GM19397 (cell line): ENCODE data around the gene NTM.

Experiments
- ATAC-seq: cut with Tn5 transposase; IDR thresholded peaks from one replicate; pipeline ENCODE4 v1.9.1; 2021; ENCODE audit warnings: mild to moderate bottlenecking, moderate library complexity; ENCODE audit not compliant: unreplicated experiment

The NTM gene

GRCh38 chr11:131924457-131925201 lies 554.2 kb downstream of the NTM start:
- no peak for ATAC-seq

GRCh38 chr11:131925829-131926228 lies 555.4 kb downstream of the NTM start:
- ATAC-seq: no peak

- no peak for ATAC-seq
These were observed 558.6 kb downstream of the NTM start for GRCh38 chr11:131928992-131929391.

GRCh38 chr11:131932584-131933325 lies 562.3 kb downstream of the NTM start:
- no peak for ATAC-seq

GRCh38 chr11:131934006-131934405 lies 563.6 kb downstream of the NTM start:
- ATAC-seq: no peak

GRCh38 chr11:131938351-131938751 lies 567.9 kb downstream of the NTM start:
- no peak for ATAC-seq

- ATAC-seq: no peak
These were observed 569.7 kb downstream of the NTM start for GRCh38 chr11:131940126-131940525.

GRCh38 chr11:131942878-131943277 lies 572.5 kb downstream of the NTM start:
- no peak for ATAC-seq

GRCh38 chr11:131943295-131943694 lies 572.9 kb downstream of the NTM start:
- ATAC-seq: no peak

GRCh38 chr11:131944736-131945135 lies 574.3 kb downstream of the NTM start:
- no peak for ATAC-seq

GRCh38 chr11:131945706-131946105 lies 575.3 kb downstream of the NTM start:
- no peak for ATAC-seq

- ATAC-seq: no peak
These were observed 577.1 kb downstream of the NTM start for GRCh38 chr11:131947511-131947910.

- ATAC-seq: no peak
These were observed 580.7 kb downstream of the NTM start for GRCh38 chr11:131951121-131951520.

- ATAC-seq: no peak
These were observed 583.7 kb downstream of the NTM start for GRCh38 chr11:131954146-131954545.

GRCh38 chr11:131955904-131956303 lies 585.5 kb downstream of the NTM start:
- ATAC-seq: no peak

GRCh38 chr11:131957201-131957600 lies 586.8 kb downstream of the NTM start:
- ATAC-seq: no peak

GRCh38 chr11:131957875-131958274 lies 587.5 kb downstream of the NTM start:
- ATAC-seq: no peak

GRCh38 chr11:131962818-131963217 lies 592.4 kb downstream of the NTM start:
- no peak for ATAC-seq

GRCh38 chr11:131964698-131965483 lies 594.5 kb downstream of the NTM start:
- ATAC-seq: no peak

GRCh38 chr11:131965504-131965903 lies 595.1 kb downstream of the NTM start:
- ATAC-seq: no peak

GRCh38 chr11:131966667-131967066 lies 596.3 kb downstream of the NTM start:
- no peak for ATAC-seq

GRCh38 chr11:131969261-131969660 lies 598.8 kb downstream of the NTM start:
- no peak for ATAC-seq
